HG02885 (cell line): ENCODE data around the gene MMD.
"Not testable (repeated sequence)": the region's sequence is repeated elsewhere in the genome, so short reads cannot be mapped to it uniquely, and the experiment has no call there.

ENCODE experiments used
- ATAC-seq: cut with Tn5 transposase; IDR thresholded peaks from one replicate; pipeline ENCODE4 v1.9.1; 2021; ENCODE audit warnings: mild to moderate bottlenecking; ENCODE audit not compliant: unreplicated experiment, poor library complexity

MMD gene

GRCh38 chr17:55424893-55425540, 3.4 kb upstream of the MMD start:
- no peak for ATAC-seq

GRCh38 chr17:55423535-55423934, 1.9 kb upstream of the MMD start:
- no peak for ATAC-seq

- ATAC-seq, result not testable (repeated sequence)
Observed at GRCh38 chr17:55422828-55423164, 1.2 kb upstream of the MMD start.

GRCh38 chr17:55420776-55421178, 858 bp downstream of the MMD start:
- no peak for ATAC-seq

GRCh38 chr17:55420067-55420775, 1.4 kb downstream of the MMD start:
- ATAC-seq, result peak; percentile 31

- ATAC-seq, result no peak
Observed at GRCh38 chr17:55418369-55419268, 3.0 kb downstream of the MMD start.

GRCh38 chr17:55417411-55418268, 4.0 kb downstream of the MMD start:
- no peak for ATAC-seq

GRCh38 chr17:55416470-55417052, 5.1 kb downstream of the MMD start:
- ATAC-seq, result no peak

GRCh38 chr17:55416000-55416399, 5.6 kb downstream of the MMD start:
- no peak for ATAC-seq

GRCh38 chr17:55414983-55415382, 6.7 kb downstream of the MMD start:
- no peak for ATAC-seq

GRCh38 chr17:55413825-55414489, 7.7 kb downstream of the MMD start:
- no peak for ATAC-seq

- no peak for ATAC-seq
Observed at GRCh38 chr17:55411463-55411855, 10.2 kb downstream of the MMD start.

- ATAC-seq, result no peak
Observed at GRCh38 chr17:55410722-55411462, 10.7 kb downstream of the MMD start.

GRCh38 chr17:55409030-55409800, 12.4 kb downstream of the MMD start:
- no peak for ATAC-seq

GRCh38 chr17:55407641-55408566, 13.7 kb downstream of the MMD start:
- no peak for ATAC-seq

- ATAC-seq, result no peak
Observed at GRCh38 chr17:55405600-55405999, 16.0 kb downstream of the MMD start.

GRCh38 chr17:55404197-55404596, 17.4 kb downstream of the MMD start:
- ATAC-seq, result not testable (repeated sequence)
